ENCODE measurements around the gene GJA3. TPM values are rescaled to one million over a fixed set of nuclear protein-coding genes. Genes with fewer than 3 reads are reported as not detected.

The GJA3 gene
- total RNA-seq, 3 donors from 2014 or later (not counting 1 experiment from before 2014, with no cell fraction given) = 0.18 TPM; not detected in 2

- H3K4me3 Mint-ChIP-seq = peak within 1 kb of the TSS; percentile 55
- under 1% methylated on average over 39 of the region's 39 CpGs for WGBS (ENCODE audit: insufficient coverage)
- Histone ChIP-seq H3K4me1 (ENCODE audit: control insufficient read depth, insufficient read depth, low read length) (peaks cover 24% of the 10 kb centered on the region), H3K27ac (ENCODE audit: low read length) (no peak within 1 kb of the TSS), H3K36me3 (ENCODE audit: control insufficient read depth, insufficient read depth, low read length) (no peaks in the 10 kb centered on the region), H3K4me3 (ENCODE audit: low read length) (no peak within 1 kb of the TSS), H3K27me3 (ENCODE audit: control insufficient read depth, insufficient read depth, low read length) (peaks cover 48% of the 10 kb centered on the region), H3K9me3 (ENCODE audit: control insufficient read depth, insufficient read depth, low read length) (no peaks in the 10 kb centered on the region)
- peaks cover 57 to 69% of the 10 kb centered on the region in 2 donors for H3K27me3 Mint-ChIP-seq (ENCODE audit: low read depth in 2 of 2)
- no peaks in the 10 kb centered on the region for H3K36me3 Mint-ChIP-seq
- intact Hi-C loops (cut with micrococcal nuclease) = no loop called here
- TF ChIP-seq CTCF (IDR thresholded peaks at IDR 0.05) = no peak
- H3K27ac Mint-ChIP-seq = no peak within 1 kb of the TSS
- DNase-seq = peak in 1 of 2 donors; percentile 47
- no peaks in the 10 kb centered on the region for H3K9me3 Mint-ChIP-seq
- ATAC-seq = peak in 1 of 3 donors; percentile 20
- H3K4me1 Mint-ChIP-seq = peaks cover 14 to 18% of the 10 kb centered on the region in 2 donors
Observed at GRCh38 chr13:20192836-20193161, 31.9 kb upstream of the GJA3 start, which contains the start of gene GJB2. Gene GJB2 (minus strand): TSS chr13:20192938. CDS start chr13:20189581, 3,357 bp downstream.

- WGBS (ENCODE audit: insufficient coverage) = under 1% methylated on average over 73 of the region's 73 CpGs
- H3K4me3 ChIP-seq (ENCODE audit: low read length) = no peak overlapping the region
Observed at GRCh38 chr13:20192158-20192835, 31.4 kb upstream of the GJA3 start.

GRCh38 chr13:20191311-20192157, 30.7 kb upstream of the GJA3 start:
- Mint-ChIP-seq H3K4me1 (peaks cover 14 to 18% of the 10 kb centered on the region in 2 donors), H3K4me3 (peak overlapping the region; percentile 50), H3K9me3 (no peaks in the 10 kb centered on the region), H3K36me3 (no peaks in the 10 kb centered on the region), H3K27ac (no peak overlapping the region), H3K27me3 (ENCODE audit: low read depth in 2 of 2) (peaks cover 51 to 61% of the 10 kb centered on the region in 2 donors)
- Histone ChIP-seq H3K4me1 (ENCODE audit: control insufficient read depth, insufficient read depth, low read length) (peaks cover 24% of the 10 kb centered on the region), H3K27ac (ENCODE audit: low read length) (no peak overlapping the region), H3K9me3 (ENCODE audit: control insufficient read depth, insufficient read depth, low read length) (no peaks in the 10 kb centered on the region), H3K27me3 (ENCODE audit: control insufficient read depth, insufficient read depth, low read length) (peaks cover 42% of the 10 kb centered on the region), H3K36me3 (ENCODE audit: control insufficient read depth, insufficient read depth, low read length) (no peaks in the 10 kb centered on the region), H3K4me3 (ENCODE audit: low read length) (no peak overlapping the region)
- intact Hi-C loops (cut with micrococcal nuclease) = no loop called here
- TF ChIP-seq CTCF (IDR thresholded peaks at IDR 0.05) = no peak
- peak in 1 of 2 donors; percentile 27 for DNase-seq
- peak in 2 of 3 donors; percentile 15 to 18 for ATAC-seq
- WGBS (ENCODE audit: insufficient coverage) = 34% methylated on average over 23 of the region's 24 CpGs

More at GRCh38 chr13:20192158-20192835, 31.4 kb upstream of the GJA3 start:
- Histone ChIP-seq H3K27me3 (ENCODE audit: control insufficient read depth, insufficient read depth, low read length) (peaks cover 48% of the 10 kb centered on the region), H3K36me3 (ENCODE audit: control insufficient read depth, insufficient read depth, low read length) (no peaks in the 10 kb centered on the region), H3K27ac (ENCODE audit: low read length) (no peak overlapping the region), H3K9me3 (ENCODE audit: control insufficient read depth, insufficient read depth, low read length) (no peaks in the 10 kb centered on the region), H3K4me1 (ENCODE audit: control insufficient read depth, insufficient read depth, low read length) (peaks cover 24% of the 10 kb centered on the region)
- peaks cover 57 to 69% of the 10 kb centered on the region in 2 donors for H3K27me3 Mint-ChIP-seq (ENCODE audit: low read depth in 2 of 2)
- H3K9me3 Mint-ChIP-seq = no peaks in the 10 kb centered on the region
- DNase-seq = peak in 1 of 2 donors; percentile 37
- H3K4me1 Mint-ChIP-seq = peaks cover 14 to 18% of the 10 kb centered on the region in 2 donors
- no peak overlapping the region for H3K4me3 Mint-ChIP-seq
- no peaks in the 10 kb centered on the region for H3K36me3 Mint-ChIP-seq
- no peak overlapping the region for H3K27ac Mint-ChIP-seq
- intact Hi-C loops (cut with micrococcal nuclease) = no loop called here
- TF ChIP-seq CTCF (IDR thresholded peaks at IDR 0.05) = no peak
- ATAC-seq = peak in 2 of 3 donors; percentile 26 to 36

All from natural killer cell (primary cell).